HepG2 (cell line): ENCODE results near the gene GPR149. TPM values are rescaled to one million over a fixed set of nuclear protein-coding genes. Genes with fewer than 3 reads are reported as not detected.

Experiments used
- CREM ChIP-seq, 2 experiments: sonication (generic) in 1 of 2; formaldehyde crosslinking in 1 of 2; IDR thresholded peaks; 2 replicates each; pipeline versions ENCODE4 v1.4.0 to v1.6.1; 2016 to 2020; ENCODE audit warnings: antibody characterized with exemption in 1 of 2, mild to moderate bottlenecking in 1 of 2, missing genetic modification reagents in 1 of 2
- ETV6 ChIP-seq: sonication (generic); formaldehyde crosslinking; conservative IDR thresholded peaks from 2 replicates; pipeline ENCODE4 v1.4.0; 2020; ENCODE audit warnings: missing genetic modification reagents
- FOXO1 ChIP-seq: sonication (generic); formaldehyde crosslinking; IDR thresholded peaks from 2 replicates; pipeline ENCODE4 v1.4.0; 2020; ENCODE audit warnings: missing genetic modification reagents
- GABPB1 ChIP-seq: IDR thresholded peaks from 2 replicates; pipeline ENCODE4 v1.6.1; 2016; ENCODE audit warnings: mild to moderate bottlenecking, missing genetic modification reagents, moderate library complexity, missing compliant biosample characterization
- LRRFIP1 ChIP-seq: sonication (generic); formaldehyde crosslinking; conservative IDR thresholded peaks from 2 replicates; pipeline ENCODE4 v1.4.0; 2020; ENCODE audit warnings: missing genetic modification reagents
- MAX ChIP-seq: IDR thresholded peaks from 2 replicates; pipeline ENCODE4 v1.6.1; 2012; ENCODE audit warnings: inconsistent platforms
- MXD3 ChIP-seq: IDR thresholded peaks from 2 replicates; pipeline ENCODE4 v1.6.1; 2016; ENCODE audit warnings: mild to moderate bottlenecking, missing biosample characterization, missing genetic modification reagents
- MXI1 ChIP-seq: IDR thresholded peaks from 3 replicates; pipeline ENCODE4 v1.6.1; 2012; ENCODE audit warnings: low read depth, low read length, inconsistent platforms, borderline replicate concordance
- RFX3 ChIP-seq: IDR thresholded peaks from 2 replicates; pipeline ENCODE4 v1.6.1; 2016; ENCODE audit warnings: missing biosample characterization, missing genetic modification reagents
- RNF219 ChIP-seq: sonication (generic); formaldehyde crosslinking; IDR thresholded peaks from 2 replicates; pipeline ENCODE4 v1.5.0; 2020; ENCODE audit warnings: mild to moderate bottlenecking, missing genetic modification reagents
- SOX13 ChIP-seq, 3 experiments: fragments of 450-650 bp in 1 of 3; sonication (generic) in 1 of 3; formaldehyde crosslinking in 1 of 3; IDR thresholded peaks in 2 of 3; conservative IDR thresholded peaks in 1 of 3; 2 replicates each; pipeline versions ENCODE4 v1.5.0 to v1.6.1; 2016 to 2020; ENCODE audit warnings: antibody characterized with exemption in 1 of 3, mild to moderate bottlenecking in 1 of 3, missing compliant biosample characterization in 1 of 3, missing genetic modification reagents in 1 of 3, moderate library complexity in 1 of 3
- STAG1 ChIP-seq: sonication (generic); formaldehyde crosslinking; IDR thresholded peaks from 2 replicates; pipeline ENCODE4 v1.4.0; 2020; ENCODE audit warnings: missing genetic modification reagents
- SYNCRIP ChIP-seq: fragments of 200-400 bp; formaldehyde crosslinking; IDR thresholded peaks from 2 replicates; pipeline ENCODE4 v1.6.1; 2018; ENCODE audit warnings: mild to moderate bottlenecking, low read depth, low read length; ENCODE audit not compliant: insufficient read depth
- ZBTB34 ChIP-seq: sonication (generic); formaldehyde crosslinking; IDR thresholded peaks from 2 replicates; pipeline ENCODE4 v1.8.0; 2022; ENCODE audit warnings: mild to moderate bottlenecking, missing genetic modification reagents
- ZKSCAN8 ChIP-seq: IDR thresholded peaks from 2 replicates; pipeline ENCODE4 v1.6.1; 2016; ENCODE audit warnings: borderline replicate concordance, missing genetic modification reagents, missing compliant biosample characterization
- ZMYM3 ChIP-seq: sonication (generic); formaldehyde crosslinking; IDR thresholded peaks from 2 replicates; pipeline ENCODE4 v1.5.1; 2020; ENCODE audit warnings: mild to moderate bottlenecking, missing genetic modification reagents
- ZNF550 ChIP-seq: sonication (generic); formaldehyde crosslinking; IDR thresholded peaks from 2 replicates; pipeline ENCODE4 v1.4.0; 2020; ENCODE audit warnings: mild to moderate bottlenecking, missing genetic modification reagents, borderline replicate concordance
- ZNF557 ChIP-seq: sonication (generic); formaldehyde crosslinking; IDR thresholded peaks from 2 replicates; pipeline ENCODE4 v1.4.0; 2020; ENCODE audit warnings: missing genetic modification reagents
- ZNF576 ChIP-seq: sonication (generic); formaldehyde crosslinking; IDR thresholded peaks from 2 replicates; pipeline ENCODE4 v1.4.0; 2020; ENCODE audit warnings: mild to moderate bottlenecking, missing genetic modification reagents
- ZNF839 ChIP-seq: sonication (generic); formaldehyde crosslinking; IDR thresholded peaks from 2 replicates; pipeline ENCODE4 v1.4.0; 2020; ENCODE audit warnings: missing genetic modification reagents, mild to moderate bottlenecking, borderline replicate concordance
- ZNF850 ChIP-seq: sonication (generic); formaldehyde crosslinking; conservative IDR thresholded peaks from 2 replicates; pipeline ENCODE4 v1.9.0; 2021; ENCODE audit warnings: mild to moderate bottlenecking, missing genetic modification reagents
- polyA plus RNA-seq, 8 experiments: library from polyadenylated mRNA; depleted of rRNA in 3 of 8; stranded (reverse) in 7 of 8; unstranded in 1 of 8; fragments of >200 nt; fragmentation: Illumina TruSeq in 4 of 8; extraction: Trizol in 4 of 8; gene quantifications; 2 replicates each; pipeline versions ENCODE4 v1.2.1 to v1.2.3, GENCODE V29; 2011 to 2016; ENCODE audit warnings: low read depth in 4 of 8, missing spikeins in 1 of 8, mixed read lengths in 1 of 8; ENCODE audit not compliant: insufficient read depth in 1 of 8
- total RNA-seq, 5 experiments: library from RNA; depleted of rRNA; stranded (reverse); fragments of >200 nt; fragmentation: Illumina TruSeq; extraction: Trizol; gene quantifications; 2 replicates each; pipeline ENCODE4 v1.2.3, GENCODE V29; 2016; ENCODE audit warnings: low read depth in 1 of 5

Gene GPR149
- total and polyA plus RNA-seq, 2 of the 13 experiments (the other 11 are each of a cell fraction or from before 2014, with no cell fraction given) = not detected

- TF ChIP-seq ZBTB34 (CRISPR knock-in tag) = no peak
- no peak for TF ChIP-seq RFX3 (CRISPR knock-in tag)
- TF ChIP-seq ZNF850 (CRISPR knock-in tag) = no peak
- TF ChIP-seq STAG1 (CRISPR knock-in tag) = no peak
- TF ChIP-seq GABPB1 (CRISPR knock-in tag) = peak; percentile 96
- TF ChIP-seq ETV6 (CRISPR knock-in tag) = peak; percentile 67; the same call in 1 of the 2 replicates
- TF ChIP-seq LRRFIP1 (CRISPR knock-in tag) = no peak
- TF ChIP-seq RNF219 (CRISPR knock-in tag) = peak; percentile 62; the same call in 1 of the 2 replicates
- TF ChIP-seq MXI1 = 0 out of 3 replicates have a peak, but pooled peaks have one; percentile 43
- TF ChIP-seq ZNF576 = no peak
- no peak for TF ChIP-seq ZNF839
- no peak for TF ChIP-seq ZNF557 (CRISPR knock-in tag)
- 0 out of 2 replicates have a peak, but pooled peaks have one; percentile 15 for TF ChIP-seq ZKSCAN8 (CRISPR knock-in tag)
- peak; percentile 98 for TF ChIP-seq CREM (IDR thresholded peaks at IDR 0.05)
- peak; percentile 82 for TF ChIP-seq CREM (CRISPR knock-in tag; IDR thresholded peaks at IDR 0.05)
- no peak for TF ChIP-seq ZMYM3
- no peak for TF ChIP-seq SOX13 (IDR thresholded peaks at IDR 0.05)
- TF ChIP-seq SOX13 (CRISPR knock-in tag; conservative IDR thresholded peaks at IDR 0.05 in 1 of 2, IDR thresholded peaks at IDR 0.05 in 1 of 2) = peak in 1 of 2 experiments; percentile 38; a peak in 1 of 4 replicates
- TF ChIP-seq SYNCRIP = no peak
- peak; percentile 52; the same call in 1 of the 2 replicates for TF ChIP-seq MAX
- TF ChIP-seq MXD3 = no peak; the same call in 1 of the 2 replicates
- TF ChIP-seq FOXO1 (CRISPR knock-in tag) = no peak; the same call in 1 of the 2 replicates
- TF ChIP-seq ZNF550 (CRISPR knock-in tag) = no peak
Measured at GRCh38 chr3:154323891-154324738, 105.9 kb downstream of the GPR149 start, which contains the start of gene DHX36 (continued).
